Heart left ventricle (tissue), 13 donors: Measurements from ENCODE around the gene MYOZ2.

Experiments
- POLR2A ChIP-seq, 2 donors: fragments of 450-650 bp; IDR thresholded peaks; one replicate each; pipeline ENCODE4 v1.6.1; 2017; ENCODE audit warnings: antibody characterized with exemption in 2 of 2, mild to moderate bottlenecking in 2 of 2, moderate library complexity in 2 of 2
- TF ChIP-seq, protein P1 (sequence below), 12 donors: fragments of 200-600 bp; sonication (generic) in 4 of 12; IDR thresholded peaks; one replicate each; pipeline versions ENCODE4 v1.5.0 to v1.8.0; 2018 to 2022; ENCODE audit warnings: antibody characterized with exemption in 12 of 12, mild to moderate bottlenecking in 5 of 12
- donor health status: ischemic (EF 13 %, LVEDD 7.1; RV severe dilation, severe dysfunction).
- donor health status: DM: no; HTN: yes; CAD: no.
- donor health status: DM: no; HTN: no; CAD: no.
- donor health status: ischemic (EF 25% LVEDD 6.9; RV normal size, moderate dysfunction).
- donor health status: ischemic (EF 25% LVEDD 5.7; RV mildly dilated, moderate dysfunction).
- donor health status: ischemic (EF 35%, LVEDD 5.7; RV mildly dilated, moderate dysfunction).
- donor health status: nonischemic (EF 11% LVEDD 7.7; RV severe dilation, severe dysfunction).
- donor health status: DM: yes; HTN: yes; CAD: no.
- donor health status: PGD.
- donor health status: ischemic (EF 29% LVEDD 5.4; RV normal size, mild dysfunction).
- donor health status: nonischemic (EF 23%, LVEDD 6.1; RV moderate dilation, normal function).

DNA sequence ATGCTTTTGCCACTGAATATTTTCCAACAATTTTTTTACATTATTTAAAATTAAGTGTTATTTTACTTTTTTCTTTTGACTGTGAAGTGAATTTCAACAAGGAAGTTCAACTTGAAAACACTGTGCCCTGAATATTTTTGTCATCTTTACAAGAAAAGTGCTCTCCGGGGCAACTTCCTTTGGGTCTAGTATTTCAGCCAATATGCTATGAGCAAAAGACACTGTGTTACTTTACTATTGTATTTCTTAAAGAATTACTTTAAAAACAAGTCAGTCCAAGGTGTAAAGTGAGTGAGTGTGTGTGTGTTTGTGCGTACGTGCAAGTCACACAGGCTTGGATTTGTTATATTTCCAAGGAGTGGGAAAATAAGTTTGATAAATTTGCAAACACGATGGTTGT lies 69.3 kb downstream of the MYOZ2 start:
- TF ChIP-seq, protein P1, sequence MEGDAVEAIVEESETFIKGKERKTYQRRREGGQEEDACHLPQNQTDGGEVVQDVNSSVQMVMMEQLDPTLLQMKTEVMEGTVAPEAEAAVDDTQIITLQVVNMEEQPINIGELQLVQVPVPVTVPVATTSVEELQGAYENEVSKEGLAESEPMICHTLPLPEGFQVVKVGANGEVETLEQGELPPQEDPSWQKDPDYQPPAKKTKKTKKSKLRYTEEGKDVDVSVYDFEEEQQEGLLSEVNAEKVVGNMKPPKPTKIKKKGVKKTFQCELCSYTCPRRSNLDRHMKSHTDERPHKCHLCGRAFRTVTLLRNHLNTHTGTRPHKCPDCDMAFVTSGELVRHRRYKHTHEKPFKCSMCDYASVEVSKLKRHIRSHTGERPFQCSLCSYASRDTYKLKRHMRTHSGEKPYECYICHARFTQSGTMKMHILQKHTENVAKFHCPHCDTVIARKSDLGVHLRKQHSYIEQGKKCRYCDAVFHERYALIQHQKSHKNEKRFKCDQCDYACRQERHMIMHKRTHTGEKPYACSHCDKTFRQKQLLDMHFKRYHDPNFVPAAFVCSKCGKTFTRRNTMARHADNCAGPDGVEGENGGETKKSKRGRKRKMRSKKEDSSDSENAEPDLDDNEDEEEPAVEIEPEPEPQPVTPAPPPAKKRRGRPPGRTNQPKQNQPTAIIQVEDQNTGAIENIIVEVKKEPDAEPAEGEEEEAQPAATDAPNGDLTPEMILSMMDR (IDR thresholded peaks at IDR 0.05): no peak
- no peak for TF ChIP-seq POLR2A (IDR thresholded peaks at IDR 0.05)
